Kidney (tissue), 14 donors: ENCODE measurements around the gene FMO4. TPM values are rescaled to one million over a fixed set of nuclear protein-coding genes. Genes with fewer than 3 reads are reported as not detected.

ENCODE experiments used
- DNase-seq, 5 donors: peaks; one replicate each; pipeline ENCODE4 v3.0.0-alpha.2; 2013 to 2020
- FAIRE-seq: peaks from 2 replicates; lab custom pipeline; 2012; peaks lifted over from hg19 to GRCh38; lab: Jason Lieb, UNC
- H3K27ac ChIP-seq, 2 donors: one replicate each; pipeline ENCODE4 v1.7.0; 2013; ENCODE audit warnings: low read depth in 2 of 2, low read length in 2 of 2, inconsistent platforms in 1 of 2
- H3K27me3 ChIP-seq: one replicate; pipeline ENCODE4 v1.7.1; 2013; ENCODE audit warnings: low read length, inconsistent platforms; ENCODE audit not compliant: control insufficient read depth, insufficient read depth
- H3K36me3 ChIP-seq, 3 donors: one replicate each; pipeline versions ENCODE4 v1.7.0 to v1.7.1; 2013; ENCODE audit warnings: low read length in 3 of 3, control low read depth in 1 of 3, inconsistent platforms in 1 of 3; ENCODE audit not compliant: insufficient read depth in 3 of 3, control insufficient read depth in 2 of 3
- H3K4me1 ChIP-seq, 3 donors: one replicate each; pipeline versions ENCODE4 v1.7.0 to v1.7.1; 2013; ENCODE audit warnings: low read length in 3 of 3, inconsistent platforms in 1 of 3, low read depth in 1 of 3; ENCODE audit not compliant: control insufficient read depth in 2 of 3, insufficient read depth in 2 of 3
- H3K4me3 ChIP-seq, 3 donors: one replicate each; pipeline versions ENCODE4 v1.7.0 to v1.8.1; 2013; ENCODE audit warnings: low read length in 3 of 3, control low read depth in 1 of 3, inconsistent platforms in 1 of 3
- H3K9ac ChIP-seq, 3 donors: one replicate each; pipeline versions ENCODE4 v1.7.0 to v1.7.1; 2013; ENCODE audit warnings: low read length in 3 of 3, control low read depth in 1 of 3, inconsistent platforms in 1 of 3
- H3K9me3 ChIP-seq, 3 donors: one replicate each; pipeline versions ENCODE4 v1.7.0 to v1.7.1; 2013; ENCODE audit warnings: low read length in 3 of 3, control low read depth in 1 of 3, inconsistent platforms in 1 of 3; ENCODE audit not compliant: control insufficient read depth in 2 of 3, insufficient read depth in 1 of 3
- CTCF ChIP-seq: IDR thresholded peaks from 3 replicates; pipeline ENCODE4 v1.5.1; 2012; ENCODE audit warnings: mild to moderate bottlenecking, moderate library complexity, borderline replicate concordance; ENCODE audit not compliant: insufficient read depth; ENCODE audit errors: extremely low read depth
- intact Hi-C: fragments of 100-400 bp; cut with DNase I; formaldehyde crosslinking; loops from one replicate; pipeline ENCODE4 v1.11.1; 2022
- polyA plus RNA-seq: library from polyadenylated mRNA; stranded (reverse); fragments of 350-450 nt; fragmentation: Illumina TruSeq; extraction: RNeasy Lipid Tissue Mini Kit (QIAGEN cat#74804); gene quantifications from one replicate; pipeline ENCODE4 v1.2.3, GENCODE V29; 2014; ENCODE audit warnings: low read depth, low replicate concordance; ENCODE audit not compliant: insufficient read depth
- total RNA-seq: library from RNA; stranded (reverse); fragmentation: NEBNext Ultra II Directional; extraction: Animal tissue kit (Norgen Biotek cat#: 25700); gene quantifications from one replicate; pipeline ENCODE4 v1.2.1, GENCODE V29; 2021
- donor health status: control.
- donor health status: control.
- donor health status: control.
- donor health status: control.
- donor health status: control.
- donor health status: DM: yes; HTN: yes; CAD: no.
- donor health status: Normal renal cell carcinoma (clear cell type).

FMO4 gene
- total and polyA plus RNA-seq, 2 donors from 2014 or later: 10.6 to 25.8 TPM

- Histone ChIP-seq H3K27ac (no peak overlapping the region), H3K9me3 (no peaks in the 10 kb centered on the region), H3K4me3 (no peak overlapping the region), H3K9ac (no peak overlapping the region), H3K27me3 (no peaks in the 10 kb centered on the region), H3K36me3 (peaks cover 0 to 15% (median 0%) of the 10 kb centered on the region in 3 donors), H3K4me1 (peaks cover 0 to 3% (median 0%) of the 10 kb centered on the region in 3 donors)
- DNase-seq: no peak
- FAIRE-seq: no peak
- TF ChIP-seq CTCF: no peak
- intact Hi-C loops: no loop called here
These were observed 34.3 kb upstream of the FMO4 start for GRCh38 chr1:171279678-171280077.

GRCh38 chr1:171280599-171280998 lies 33.4 kb upstream of the FMO4 start:
- Histone ChIP-seq H3K4me1 (peaks cover 0 to 3% (median 0%) of the 10 kb centered on the region in 3 donors), H3K4me3 (no peak overlapping the region), H3K36me3 (peaks cover 0 to 15% (median 0%) of the 10 kb centered on the region in 3 donors)

GRCh38 chr1:171286032-171286705 lies 27.8 kb upstream of the FMO4 start:
- no peak for FAIRE-seq

More at GRCh38 chr1:171280599-171280998, 33.4 kb upstream of the FMO4 start:
- DNase-seq (peak in 4 of 5 donors; percentile 27 to 54 (median 43)), FAIRE-seq (no peak)
- no peak for TF ChIP-seq CTCF
- H3K9ac ChIP-seq: no peak overlapping the region
- H3K27me3 ChIP-seq: no peaks in the 10 kb centered on the region
- intact Hi-C loops: no loop called here
- H3K27ac ChIP-seq: no peak overlapping the region
- H3K9me3 ChIP-seq: no peaks in the 10 kb centered on the region

More at GRCh38 chr1:171286032-171286705, 27.8 kb upstream of the FMO4 start:
- DNase-seq: no peak
- no peak overlapping the region for H3K27ac ChIP-seq
- H3K27me3 ChIP-seq: no peaks in the 10 kb centered on the region
- H3K36me3 ChIP-seq: no peaks in the 10 kb centered on the region
- no peak for TF ChIP-seq CTCF
- no peak overlapping the region for H3K4me3 ChIP-seq
- no peaks in the 10 kb centered on the region for H3K9me3 ChIP-seq
- peaks cover 0 to 8% (median 0%) of the 10 kb centered on the region in 3 donors for H3K4me1 ChIP-seq
- H3K9ac ChIP-seq: no peak overlapping the region
- intact Hi-C loops: no loop called here
